ENCODE results near the gene CDH11. TPM values are rescaled to one million over a fixed set of nuclear protein-coding genes. Genes with fewer than 3 reads are reported as not detected.

Gene CDH11
- total RNA-seq, 1 experiment from 2014 or later, result 0.64 TPM

DNA sequence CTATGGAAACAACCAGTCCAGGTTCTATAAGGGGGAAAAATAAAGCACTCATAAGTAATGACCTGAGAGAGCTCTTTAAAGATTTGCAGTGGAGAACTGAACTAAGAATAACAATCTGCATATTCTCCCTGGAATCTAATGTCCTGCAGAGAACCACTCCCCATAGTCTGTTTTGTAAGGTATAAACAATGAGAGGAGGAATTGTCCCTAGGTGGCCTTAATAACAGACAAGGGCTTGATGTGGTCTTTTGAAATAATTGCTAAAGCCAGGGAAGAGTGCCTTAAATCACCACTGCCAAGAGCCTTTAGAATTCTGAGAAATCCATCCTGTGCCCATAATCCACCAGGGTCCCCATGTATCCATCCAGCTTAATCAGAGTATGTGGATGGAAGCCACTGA is 106.3 kb downstream of the CDH11 start:
- no peak for DNase-seq (ENCODE audit: low read depth, low spot score)
- no peak overlapping the region for H3K27ac ChIP-seq (ENCODE audit: low read length)
- no peaks in the 10 kb centered on the region for H3K9me3 ChIP-seq (ENCODE audit: control insufficient read depth, insufficient read depth, low read depth, low read length)
- no TSS peak for BruUV-seq (replicated peaks)
- H3K36me3 ChIP-seq (ENCODE audit: control insufficient read depth, insufficient read depth, low read length), result no peaks in the 10 kb centered on the region
- ChIA-PET CTCF (no interaction called here), POLR2A (no interaction called here)
- intact Hi-C loops (cut with micrococcal nuclease; ENCODE audit: unreplicated experiment) (no loop called here), in situ Hi-C loops (cut with HindIII; ENCODE audit: low pct_unique_long_range_greater_than_20kb, low sequenced_read_pairs) (no loop called here)
- ATAC-seq, result no peak
- H3K4me3 ChIP-seq (ENCODE audit: low read depth in 2 of 2, low read length in 2 of 2), result no peak overlapping the region
- no peaks in the 10 kb centered on the region for H3K4me1 ChIP-seq (ENCODE audit: control insufficient read depth, insufficient read depth, low read length)
- no peak for TF ChIP-seq TCF7L2 (IDR thresholded peaks at IDR 0.05; ENCODE audit: low read depth, low read length)
- TF ChIP-seq, protein P1, sequence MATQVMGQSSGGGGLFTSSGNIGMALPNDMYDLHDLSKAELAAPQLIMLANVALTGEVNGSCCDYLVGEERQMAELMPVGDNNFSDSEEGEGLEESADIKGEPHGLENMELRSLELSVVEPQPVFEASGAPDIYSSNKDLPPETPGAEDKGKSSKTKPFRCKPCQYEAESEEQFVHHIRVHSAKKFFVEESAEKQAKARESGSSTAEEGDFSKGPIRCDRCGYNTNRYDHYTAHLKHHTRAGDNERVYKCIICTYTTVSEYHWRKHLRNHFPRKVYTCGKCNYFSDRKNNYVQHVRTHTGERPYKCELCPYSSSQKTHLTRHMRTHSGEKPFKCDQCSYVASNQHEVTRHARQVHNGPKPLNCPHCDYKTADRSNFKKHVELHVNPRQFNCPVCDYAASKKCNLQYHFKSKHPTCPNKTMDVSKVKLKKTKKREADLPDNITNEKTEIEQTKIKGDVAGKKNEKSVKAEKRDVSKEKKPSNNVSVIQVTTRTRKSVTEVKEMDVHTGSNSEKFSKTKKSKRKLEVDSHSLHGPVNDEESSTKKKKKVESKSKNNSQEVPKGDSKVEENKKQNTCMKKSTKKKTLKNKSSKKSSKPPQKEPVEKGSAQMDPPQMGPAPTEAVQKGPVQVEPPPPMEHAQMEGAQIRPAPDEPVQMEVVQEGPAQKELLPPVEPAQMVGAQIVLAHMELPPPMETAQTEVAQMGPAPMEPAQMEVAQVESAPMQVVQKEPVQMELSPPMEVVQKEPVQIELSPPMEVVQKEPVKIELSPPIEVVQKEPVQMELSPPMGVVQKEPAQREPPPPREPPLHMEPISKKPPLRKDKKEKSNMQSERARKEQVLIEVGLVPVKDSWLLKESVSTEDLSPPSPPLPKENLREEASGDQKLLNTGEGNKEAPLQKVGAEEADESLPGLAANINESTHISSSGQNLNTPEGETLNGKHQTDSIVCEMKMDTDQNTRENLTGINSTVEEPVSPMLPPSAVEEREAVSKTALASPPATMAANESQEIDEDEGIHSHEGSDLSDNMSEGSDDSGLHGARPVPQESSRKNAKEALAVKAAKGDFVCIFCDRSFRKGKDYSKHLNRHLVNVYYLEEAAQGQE (IDR thresholded peaks at IDR 0.05; ENCODE audit: insufficient read depth in 1 of 2, low read depth in 2 of 2, low read length in 1 of 2), result no peak
- TF ChIP-seq, protein P2, sequence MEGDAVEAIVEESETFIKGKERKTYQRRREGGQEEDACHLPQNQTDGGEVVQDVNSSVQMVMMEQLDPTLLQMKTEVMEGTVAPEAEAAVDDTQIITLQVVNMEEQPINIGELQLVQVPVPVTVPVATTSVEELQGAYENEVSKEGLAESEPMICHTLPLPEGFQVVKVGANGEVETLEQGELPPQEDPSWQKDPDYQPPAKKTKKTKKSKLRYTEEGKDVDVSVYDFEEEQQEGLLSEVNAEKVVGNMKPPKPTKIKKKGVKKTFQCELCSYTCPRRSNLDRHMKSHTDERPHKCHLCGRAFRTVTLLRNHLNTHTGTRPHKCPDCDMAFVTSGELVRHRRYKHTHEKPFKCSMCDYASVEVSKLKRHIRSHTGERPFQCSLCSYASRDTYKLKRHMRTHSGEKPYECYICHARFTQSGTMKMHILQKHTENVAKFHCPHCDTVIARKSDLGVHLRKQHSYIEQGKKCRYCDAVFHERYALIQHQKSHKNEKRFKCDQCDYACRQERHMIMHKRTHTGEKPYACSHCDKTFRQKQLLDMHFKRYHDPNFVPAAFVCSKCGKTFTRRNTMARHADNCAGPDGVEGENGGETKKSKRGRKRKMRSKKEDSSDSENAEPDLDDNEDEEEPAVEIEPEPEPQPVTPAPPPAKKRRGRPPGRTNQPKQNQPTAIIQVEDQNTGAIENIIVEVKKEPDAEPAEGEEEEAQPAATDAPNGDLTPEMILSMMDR (IDR thresholded peaks at IDR 0.05), result no peak
- no peaks in the 10 kb centered on the region for H3K27me3 ChIP-seq (ENCODE audit: control insufficient read depth, insufficient read depth, low read length)

DNA sequence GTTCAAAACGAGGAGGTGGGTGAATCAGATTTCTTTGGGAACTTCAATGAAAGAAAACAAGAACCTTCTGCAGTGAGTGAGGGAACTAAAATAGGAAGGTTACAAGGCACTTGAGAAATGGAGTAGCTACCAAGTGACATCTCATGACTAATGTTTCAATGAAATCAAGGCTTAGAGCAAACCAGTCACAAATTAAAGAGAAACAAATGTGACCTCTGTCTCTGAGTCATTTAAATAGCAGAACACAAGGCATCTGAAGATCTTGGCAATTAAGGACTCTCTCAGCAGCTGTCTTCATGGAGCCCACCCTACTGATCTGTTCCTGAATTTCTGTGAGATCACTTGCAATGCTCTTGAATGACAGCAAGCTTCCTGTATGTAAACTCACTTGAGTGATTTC is 109.5 kb downstream of the CDH11 start:
- no peaks in the 10 kb centered on the region for H3K9me3 ChIP-seq (ENCODE audit: control insufficient read depth, insufficient read depth, low read depth, low read length)
- no peak for TF ChIP-seq TCF7L2 (IDR thresholded peaks at IDR 0.05; ENCODE audit: low read depth, low read length)
- TF ChIP-seq, protein P2 (IDR thresholded peaks at IDR 0.05), result no peak
- TF ChIP-seq, protein P1 (IDR thresholded peaks at IDR 0.05; ENCODE audit: insufficient read depth in 1 of 2, low read depth in 2 of 2, low read length in 1 of 2), result no peak
- TF ChIP-seq SIN3A (IDR thresholded peaks at IDR 0.05; ENCODE audit: borderline replicate concordance, insufficient read depth, low read depth, low read length), result no peak
- no peak for TF ChIP-seq POLR2AphosphoS5 (IDR thresholded peaks at IDR 0.05; ENCODE audit: low read depth, low read length)
- no peak overlapping the region for H3K27ac ChIP-seq (ENCODE audit: low read length)
- ChIA-PET POLR2A (no interaction called here), CTCF (no interaction called here)
- no TSS peak for BruUV-seq (replicated peaks)
- in situ Hi-C loops (cut with HindIII; ENCODE audit: low pct_unique_long_range_greater_than_20kb, low sequenced_read_pairs), result no loop called here
- DNase-seq (ENCODE audit: low read depth, low spot score) (no peak), ATAC-seq (no peak)
- intact Hi-C loops (cut with micrococcal nuclease; ENCODE audit: unreplicated experiment), result no loop called here
- no peaks in the 10 kb centered on the region for H3K36me3 ChIP-seq (ENCODE audit: control insufficient read depth, insufficient read depth, low read length)
- H3K27me3 ChIP-seq (ENCODE audit: control insufficient read depth, insufficient read depth, low read length), result no peaks in the 10 kb centered on the region
- no peaks in the 10 kb centered on the region for H3K4me1 ChIP-seq (ENCODE audit: control insufficient read depth, insufficient read depth, low read length)
- H3K4me3 ChIP-seq (ENCODE audit: low read depth in 2 of 2, low read length in 2 of 2), result no peak overlapping the region
